Activated CD8-positive, alpha-beta T cell treated with anti-CD3 and anti-CD28 coated beads for 36 hours (primary cell): ENCODE measurements around the gene GRM1. TPM values are rescaled to one million over a fixed set of nuclear protein-coding genes. Genes with fewer than 3 reads are reported as not detected.

Experiments used
- ATAC-seq: fragments of 200-7000 bp; cut with Tn5 transposase; one replicate; pipeline ENCODE4 v1.10.0; 2021; ENCODE audit warnings: mild to moderate bottlenecking, moderate library complexity
- CTCF ChIA-PET: fragments of 350-600 bp; sonication (Branson Sonifier 250); formaldehyde crosslinking; loops from one replicate; lab custom pipeline; 2021; ENCODE audit warnings: antibody characterized with exemption; lab: Charles Lee
- POLR2A ChIA-PET: fragments of 350-600 bp; sonication (Branson Sonifier 250); formaldehyde crosslinking; loops from one replicate; lab custom pipeline; 2021; ENCODE audit warnings: antibody characterized with exemption; lab: Charles Lee
- DNase-seq: peaks from one replicate; pipeline ENCODE4 v3.0.0-alpha.2; 2020
- H3K27ac Mint-ChIP-seq: one replicate; pipeline ENCODE4 v1.8.0; 2021; ENCODE audit warnings: mild to moderate bottlenecking, mixed read lengths
- H3K27me3 Mint-ChIP-seq: one replicate; pipeline ENCODE4 v1.8.0; 2021; ENCODE audit warnings: mixed read lengths
- H3K36me3 Mint-ChIP-seq: one replicate; pipeline ENCODE4 v1.8.0; 2021; ENCODE audit warnings: low read depth, mixed read lengths
- H3K4me1 Mint-ChIP-seq: one replicate; pipeline ENCODE4 v1.8.0; 2021; ENCODE audit warnings: low read depth, mixed read lengths
- H3K4me3 Mint-ChIP-seq: one replicate; pipeline ENCODE4 v1.8.0; 2021; ENCODE audit warnings: mild to moderate bottlenecking, moderate library complexity, mixed read lengths
- H3K9me3 Mint-ChIP-seq: one replicate; pipeline ENCODE4 v1.8.0; 2021; ENCODE audit warnings: mixed read lengths
- CTCF ChIP-seq: fragments of 200-600 bp; IDR thresholded peaks from one replicate; pipeline ENCODE4 v1.8.0; 2022; ENCODE audit warnings: antibody characterized with exemption, mild to moderate bottlenecking
- intact Hi-C: fragments of 100-400 bp; cut with micrococcal nuclease; formaldehyde crosslinking; loops from one replicate; pipeline ENCODE4 v1.10.0; 2022
- total RNA-seq, 2 experiments: library from RNA; stranded (reverse); gene quantifications; one replicate each; pipeline ENCODE4 v1.2.3, GENCODE V29; 2021

GRM1 gene
- total RNA-seq, 2 experiments from 2014 or later, result not detected

- Mint-ChIP-seq H3K27me3 (no peaks in the 10 kb centered on the region), H3K4me3 (no peak overlapping the region), H3K36me3 (no peaks in the 10 kb centered on the region), H3K27ac (no peak overlapping the region), H3K4me1 (no peaks in the 10 kb centered on the region), H3K9me3 (peaks cover 6% of the 10 kb centered on the region)
- intact Hi-C loops, result no loop called here
- no peak for TF ChIP-seq CTCF
- DNase-seq (no peak), ATAC-seq (no peak)
- POLR2A ChIA-PET, result no interaction called here
- CTCF ChIA-PET, result no interaction called here
Observed at GRCh38 chr6:146244630-146245143, 215.8 kb downstream of the GRM1 start.

GRCh38 chr6:146246028-146246427 lies 217.2 kb downstream of the GRM1 start:
- DNase-seq (no peak), ATAC-seq (no peak)
- Mint-ChIP-seq H3K27me3 (no peaks in the 10 kb centered on the region), H3K36me3 (no peaks in the 10 kb centered on the region), H3K4me1 (no peaks in the 10 kb centered on the region), H3K9me3 (peaks cover 6% of the 10 kb centered on the region), H3K4me3 (no peak overlapping the region), H3K27ac (no peak overlapping the region)
- ChIA-PET POLR2A (interaction anchor here (0.6 kb wide), 1 partner anchor 232 kb away, joined by 3 read pairs; no protein-coding TSS in a partner anchor), CTCF (no interaction called here)
- intact Hi-C loops, result no loop called here
- TF ChIP-seq CTCF, result no peak

- no peak overlapping the region for H3K27ac Mint-ChIP-seq
- H3K9me3 Mint-ChIP-seq, result no peaks in the 10 kb centered on the region
- no peak for TF ChIP-seq CTCF
- ChIA-PET POLR2A (no interaction called here), CTCF (no interaction called here)
- DNase-seq (no peak), ATAC-seq (no peak)
- no peaks in the 10 kb centered on the region for H3K36me3 Mint-ChIP-seq
- no peaks in the 10 kb centered on the region for H3K27me3 Mint-ChIP-seq
- H3K4me3 Mint-ChIP-seq, result no peak overlapping the region
- intact Hi-C loops, result no loop called here
- H3K4me1 Mint-ChIP-seq, result no peaks in the 10 kb centered on the region
Observed at GRCh38 chr6:146253691-146254090, 224.8 kb downstream of the GRM1 start.

GRCh38 chr6:146258206-146258605 lies 229.3 kb downstream of the GRM1 start:
- DNase-seq (no peak), ATAC-seq (no peak)
- no peak overlapping the region for H3K4me3 Mint-ChIP-seq
- intact Hi-C loops, result no loop called here
- no peaks in the 10 kb centered on the region for H3K27me3 Mint-ChIP-seq
- H3K9me3 Mint-ChIP-seq, result no peaks in the 10 kb centered on the region
- no peaks in the 10 kb centered on the region for H3K4me1 Mint-ChIP-seq
- CTCF ChIA-PET, result no interaction called here
- no peak overlapping the region for H3K27ac Mint-ChIP-seq
- no peak for TF ChIP-seq CTCF
- POLR2A ChIA-PET, result interaction anchor here (0.6 kb wide), 1 partner anchor 23 kb away, joined by 3 read pairs; no protein-coding TSS in a partner anchor
- no peaks in the 10 kb centered on the region for H3K36me3 Mint-ChIP-seq

GRCh38 chr6:146260886-146261285 lies 232.0 kb downstream of the GRM1 start:
- no peak for ATAC-seq
- DNase-seq, result no peak
- Mint-ChIP-seq H3K27me3 (no peaks in the 10 kb centered on the region), H3K9me3 (peaks cover 8% of the 10 kb centered on the region), H3K36me3 (no peaks in the 10 kb centered on the region), H3K4me3 (no peak overlapping the region), H3K27ac (no peak overlapping the region), H3K4me1 (no peaks in the 10 kb centered on the region)
- CTCF ChIA-PET, result no interaction called here
- no peak for TF ChIP-seq CTCF
- intact Hi-C loops, result no loop called here
- POLR2A ChIA-PET, result no interaction called here
